Lower leg skin (tissue), 3 donors: ENCODE data around the gene PLEKHG3.

Experiments used
- POLR2A ChIP-seq, 2 donors: fragments of 450-650 bp; IDR thresholded peaks; one replicate each; pipeline ENCODE4 v1.6.1; 2016 to 2017; ENCODE audit warnings: antibody characterized with exemption in 2 of 2, mild to moderate bottlenecking in 1 of 2, moderate library complexity in 1 of 2
- TF ChIP-seq, protein P1 (sequence below), 3 donors: fragments of 450-650 bp; IDR thresholded peaks; one replicate each; pipeline ENCODE4 v1.5.1; 2016; ENCODE audit warnings: antibody characterized with exemption in 3 of 3, mild to moderate bottlenecking in 3 of 3, moderate library complexity in 2 of 3

DNA sequence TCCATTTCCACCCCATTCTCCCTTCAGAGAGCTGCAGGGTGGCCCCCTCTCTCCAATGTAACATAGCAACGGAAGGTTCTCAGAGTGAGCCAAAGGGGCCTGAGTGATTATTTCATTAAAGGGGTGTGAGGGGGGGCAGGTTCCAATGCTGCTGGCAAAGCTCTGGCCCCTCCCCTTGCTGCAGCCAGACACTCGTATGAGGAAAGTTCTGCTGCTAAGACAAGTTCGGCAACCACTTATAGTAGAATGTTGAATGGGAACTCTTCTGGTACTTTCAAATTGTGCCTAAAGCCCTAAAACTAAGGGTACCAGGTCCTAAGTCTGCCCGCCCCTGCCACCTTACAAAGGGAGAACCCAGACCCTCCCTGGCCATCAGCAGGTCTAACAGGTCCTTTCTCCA, 49.8 kb downstream of the PLEKHG3 start:
- no peak for TF ChIP-seq POLR2A (IDR thresholded peaks at IDR 0.05)
- TF ChIP-seq, protein P1, sequence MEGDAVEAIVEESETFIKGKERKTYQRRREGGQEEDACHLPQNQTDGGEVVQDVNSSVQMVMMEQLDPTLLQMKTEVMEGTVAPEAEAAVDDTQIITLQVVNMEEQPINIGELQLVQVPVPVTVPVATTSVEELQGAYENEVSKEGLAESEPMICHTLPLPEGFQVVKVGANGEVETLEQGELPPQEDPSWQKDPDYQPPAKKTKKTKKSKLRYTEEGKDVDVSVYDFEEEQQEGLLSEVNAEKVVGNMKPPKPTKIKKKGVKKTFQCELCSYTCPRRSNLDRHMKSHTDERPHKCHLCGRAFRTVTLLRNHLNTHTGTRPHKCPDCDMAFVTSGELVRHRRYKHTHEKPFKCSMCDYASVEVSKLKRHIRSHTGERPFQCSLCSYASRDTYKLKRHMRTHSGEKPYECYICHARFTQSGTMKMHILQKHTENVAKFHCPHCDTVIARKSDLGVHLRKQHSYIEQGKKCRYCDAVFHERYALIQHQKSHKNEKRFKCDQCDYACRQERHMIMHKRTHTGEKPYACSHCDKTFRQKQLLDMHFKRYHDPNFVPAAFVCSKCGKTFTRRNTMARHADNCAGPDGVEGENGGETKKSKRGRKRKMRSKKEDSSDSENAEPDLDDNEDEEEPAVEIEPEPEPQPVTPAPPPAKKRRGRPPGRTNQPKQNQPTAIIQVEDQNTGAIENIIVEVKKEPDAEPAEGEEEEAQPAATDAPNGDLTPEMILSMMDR (IDR thresholded peaks at IDR 0.05) = no peak
